ENCODE measurements around the gene FSCN2.
A peak's percentile ranks its signal among the peaks of the same experiment; 100 is the strongest.
"Not testable (repeated sequence)": the region's sequence is repeated elsewhere in the genome, so short reads cannot be mapped to it uniquely, and the experiment has no call there.

The FSCN2 gene

GRCh38 chr17:81526662-81527571, 1.3 kb upstream of the FSCN2 start:
- DNase-seq = no peak

GRCh38 chr17:81528384-81528650, 140 bp downstream of the FSCN2 start:
- DNase-seq = no peak

GRCh38 chr17:81528651-81529436, 667 bp downstream of the FSCN2 start:
- no peak for DNase-seq

GRCh38 chr17:81529437-81529803, 1.2 kb downstream of the FSCN2 start:
- no peak for DNase-seq

- not testable (repeated sequence) for DNase-seq
Measured at GRCh38 chr17:81531013-81531412, 2.8 kb downstream of the FSCN2 start.

- DNase-seq = not testable (repeated sequence)
Measured at GRCh38 chr17:81531998-81532404, 3.8 kb downstream of the FSCN2 start.

GRCh38 chr17:81532490-81533287, 4.5 kb downstream of the FSCN2 start:
- DNase-seq = no peak

GRCh38 chr17:81533339-81534141, 5.4 kb downstream of the FSCN2 start:
- no peak for DNase-seq

- no peak for DNase-seq
Measured at GRCh38 chr17:81534157-81535006, 6.2 kb downstream of the FSCN2 start.

- no peak for DNase-seq
Measured at GRCh38 chr17:81535007-81535328, 6.8 kb downstream of the FSCN2 start.

GRCh38 chr17:81535480-81536298, 7.5 kb downstream of the FSCN2 start:
- DNase-seq = no peak

- no peak for DNase-seq
Measured at GRCh38 chr17:81536299-81537290, 8.4 kb downstream of the FSCN2 start.

- peak; percentile 45 for DNase-seq
Measured at GRCh38 chr17:81537343-81537855, 9.2 kb downstream of the FSCN2 start.

GRCh38 chr17:81537856-81538555, 9.8 kb downstream of the FSCN2 start:
- DNase-seq = no peak

- no peak for DNase-seq
Measured at GRCh38 chr17:81538651-81539570, 10.7 kb downstream of the FSCN2 start.

GRCh38 chr17:81539571-81539900, 11.4 kb downstream of the FSCN2 start:
- no peak for DNase-seq

- DNase-seq = no peak
Measured at GRCh38 chr17:81539961-81540675, 11.9 kb downstream of the FSCN2 start.
